GM11168 (cell line): Measurements from ENCODE around the gene SNTA1.
"Not testable (repeated sequence)": the region's sequence is repeated elsewhere in the genome, so short reads cannot be mapped to it uniquely, and the experiment has no call there.

Source experiments
- in situ Hi-C: fragments of 300-500 bp; cut with MboI; formaldehyde crosslinking; loops from one replicate; pipeline ENCODE4 v1.12.0; 2022; ENCODE audit warnings: low sequenced_read_pairs; ENCODE audit not compliant: unreplicated experiment

Gene SNTA1

GRCh38 chr20:33433465-33434234 is 9.9 kb downstream of the SNTA1 start:
- in situ Hi-C loops = no loop called here

- in situ Hi-C loops = no loop called here
Measured at GRCh38 chr20:33431797-33432381, 11.7 kb downstream of the SNTA1 start.

- in situ Hi-C loops = not testable (repeated sequence)
Measured at GRCh38 chr20:33423875-33424274, 19.7 kb downstream of the SNTA1 start.

- in situ Hi-C loops = no loop called here
Measured at GRCh38 chr20:33423141-33423834, 20.3 kb downstream of the SNTA1 start.

- in situ Hi-C loops = no loop called here
Measured at GRCh38 chr20:33419140-33419974, 24.2 kb downstream of the SNTA1 start.

- in situ Hi-C loops = no loop called here
Measured at GRCh38 chr20:33418033-33418432, 25.5 kb downstream of the SNTA1 start.

- in situ Hi-C loops = no loop called here
Measured at GRCh38 chr20:33415948-33416347, 27.6 kb downstream of the SNTA1 start.

GRCh38 chr20:33412484-33412838 is 31.1 kb downstream of the SNTA1 start:
- in situ Hi-C loops = no loop called here

GRCh38 chr20:33411711-33412483 is 31.7 kb downstream of the SNTA1 start:
- in situ Hi-C loops = no loop called here

GRCh38 chr20:33411242-33411641 is 32.3 kb downstream of the SNTA1 start:
- in situ Hi-C loops = no loop called here

GRCh38 chr20:33410081-33410742 is 33.4 kb downstream of the SNTA1 start:
- in situ Hi-C loops = no loop called here

- in situ Hi-C loops = no loop called here
Measured at GRCh38 chr20:33408716-33409654, 34.6 kb downstream of the SNTA1 start.

- in situ Hi-C loops = no loop called here
Measured at GRCh38 chr20:33408313-33408712, 35.2 kb downstream of the SNTA1 start.

- in situ Hi-C loops = no loop called here
Measured at GRCh38 chr20:33407796-33408195, 35.8 kb downstream of the SNTA1 start.

- in situ Hi-C loops = no loop called here
Measured at GRCh38 chr20:33407251-33407650, 36.3 kb downstream of the SNTA1 start.

GRCh38 chr20:33404281-33404680 is 39.3 kb downstream of the SNTA1 start:
- in situ Hi-C loops = no loop called here

GRCh38 chr20:33401921-33402369 is 41.6 kb downstream of the SNTA1 start:
- in situ Hi-C loops = no loop called here
